Urinary bladder (tissue), 4 donors: Measurements from ENCODE around the gene MTHFS. TPM values are rescaled to one million over a fixed set of nuclear protein-coding genes. Genes with fewer than 3 reads are reported as not detected.

ENCODE experiments used
- DNase-seq: peaks from one replicate; pipeline ENCODE4 v3.0.0-alpha.2; 2015; ENCODE audit errors: extremely low spot score
- H3K27ac ChIP-seq: one replicate; pipeline ENCODE4 v1.5.1; 2013; ENCODE audit warnings: low read depth, mild to moderate bottlenecking, moderate library complexity
- H3K36me3 ChIP-seq: one replicate; pipeline ENCODE4 v1.6.1; 2013; ENCODE audit warnings: mild to moderate bottlenecking, moderate library complexity; ENCODE audit not compliant: insufficient read depth
- H3K4me1 ChIP-seq: one replicate; pipeline ENCODE4 v1.6.1; 2013; ENCODE audit warnings: mild to moderate bottlenecking, moderate library complexity; ENCODE audit not compliant: insufficient read depth
- H3K4me3 ChIP-seq: one replicate; pipeline ENCODE4 v1.5.1; 2013; ENCODE audit warnings: low read depth, low read length
- WGBS: extraction: QIAGEN DNeasy Blood & Tissue Kit; methylation state at CpG from one replicate; pipeline ENCODE4 v1.1.7; 2013; 5-methylcytosine and 5-hydroxymethylcytosine counted together
- polyA plus RNA-seq: library from polyadenylated mRNA; stranded (reverse); fragments of 200-250 nt; gene quantifications from one replicate; pipeline ENCODE4 v1.2.3, GENCODE V29; 2013
- total RNA-seq: library from RNA; depleted of rRNA; stranded (reverse); fragments of >200 nt; gene quantifications from one replicate; pipeline ENCODE4 v1.2.3, GENCODE V29; 2014
- donor health status: healthy with polysubstance abuse.
- donor health status: healthy.

Gene MTHFS
- total and polyA plus RNA-seq, 2 donors: 10.7 to 36.2 TPM

- Histone ChIP-seq H3K4me3 (no peak overlapping the region), H3K36me3 (peaks cover 3% of the 10 kb centered on the region), H3K4me1 (no peaks in the 10 kb centered on the region), H3K27ac (no peak overlapping the region)
- no peak for DNase-seq
These were observed 59.0 kb downstream of the MTHFS start for GRCh38 chr15:79837846-79838245.

GRCh38 chr15:79834495-79834894 lies 62.3 kb downstream of the MTHFS start:
- H3K4me1 ChIP-seq: no peaks in the 10 kb centered on the region
- H3K36me3 ChIP-seq: peaks cover 3% of the 10 kb centered on the region
- DNase-seq: no peak
- no peak overlapping the region for H3K4me3 ChIP-seq
- WGBS: 78% methylated on average over 4 of the region's 4 CpGs
- no peak overlapping the region for H3K27ac ChIP-seq

DNA sequence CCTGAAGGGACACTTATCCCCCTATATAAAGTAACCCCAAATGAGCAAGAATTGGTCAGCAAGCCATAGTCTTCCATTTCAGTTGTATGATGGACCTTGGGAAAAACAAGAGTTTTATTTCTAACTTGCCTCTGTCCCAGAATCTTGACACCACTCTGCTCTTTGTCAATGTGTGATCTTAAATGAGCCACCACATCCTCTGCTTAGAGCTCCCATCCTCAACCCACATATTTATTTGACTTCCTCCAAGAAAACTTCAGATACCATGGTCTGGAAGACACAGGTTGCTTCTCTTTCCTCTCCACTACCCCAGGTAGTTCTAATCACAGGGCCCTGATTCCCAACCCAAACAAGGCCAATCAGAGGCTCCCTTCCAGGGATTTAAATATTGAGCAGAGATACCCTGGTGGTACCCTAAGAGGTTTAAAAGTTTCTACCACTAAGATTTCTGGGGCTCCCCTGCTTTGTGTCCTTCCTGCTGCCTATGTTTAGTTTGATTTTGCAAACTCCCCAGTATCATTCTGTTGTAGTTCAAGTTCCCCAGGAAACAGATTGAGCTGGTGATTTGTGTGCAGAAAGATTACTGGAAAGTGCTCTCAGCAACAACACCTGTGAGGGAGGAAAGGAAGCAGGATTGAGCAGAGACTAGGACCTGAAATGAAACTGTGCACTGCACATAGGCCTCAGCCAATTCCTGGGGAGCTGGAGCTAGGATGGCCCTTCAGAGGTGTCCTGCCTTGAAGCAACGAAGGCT lies 64.3 kb downstream of the MTHFS start:
- no peak overlapping the region for H3K27ac ChIP-seq
- WGBS: 95% methylated on average over 1 of the region's 1 CpG

DNA sequence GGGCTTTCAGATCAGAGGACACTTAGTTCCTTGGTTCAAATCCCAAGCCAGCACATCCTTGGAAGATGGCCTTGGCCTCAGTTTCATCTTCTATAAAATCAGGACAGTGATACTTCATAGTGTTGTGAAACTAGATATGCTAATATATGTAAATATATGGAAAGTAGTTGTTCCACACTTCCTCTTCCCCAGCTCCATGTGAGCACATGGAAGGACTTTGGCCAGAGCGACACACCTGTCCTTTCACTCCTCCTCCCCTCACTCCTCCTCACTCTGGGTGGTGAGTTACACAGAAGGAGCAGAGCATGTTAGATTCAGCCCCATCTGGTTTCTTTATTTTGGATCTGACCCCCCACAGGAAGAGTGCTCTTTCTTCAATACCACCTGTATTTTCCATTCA lies 65.2 kb downstream of the MTHFS start:
- Histone ChIP-seq H3K36me3 (peaks cover 1% of the 10 kb centered on the region), H3K4me1 (no peaks in the 10 kb centered on the region), H3K4me3 (no peak overlapping the region), H3K27ac (no peak overlapping the region)
- no peak for DNase-seq
- 100% methylated on average over 1 of the region's 1 CpG for WGBS

More for the DNA sequence above, 64.3 kb downstream of the MTHFS start:
- Histone ChIP-seq H3K36me3 (peaks cover 1% of the 10 kb centered on the region), H3K4me1 (no peaks in the 10 kb centered on the region), H3K4me3 (no peak overlapping the region)
- DNase-seq: no peak

GRCh38 chr15:79829950-79830349 lies 66.9 kb downstream of the MTHFS start:
- Histone ChIP-seq H3K27ac (no peak overlapping the region), H3K4me3 (no peak overlapping the region)

DNA sequence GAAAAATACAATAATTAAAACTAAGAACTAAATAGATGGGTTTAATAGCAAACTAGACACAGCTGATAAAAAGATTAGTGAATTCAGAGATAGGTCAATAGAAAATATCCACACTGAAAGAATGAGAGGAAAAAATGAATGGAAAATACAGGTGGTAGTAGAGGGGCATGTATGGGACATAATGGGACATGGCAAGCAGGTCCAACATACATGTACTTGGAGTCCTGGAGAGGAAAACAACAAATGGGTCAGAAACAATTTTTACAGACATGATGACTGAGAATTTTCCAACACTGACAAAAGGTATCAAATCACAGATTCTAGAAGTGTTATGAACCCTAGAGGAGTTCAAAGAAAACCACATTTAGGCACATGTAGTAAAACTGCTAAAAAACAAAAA lies 68.4 kb downstream of the MTHFS start:
- Histone ChIP-seq H3K27ac (no peak overlapping the region), H3K4me3 (no peak overlapping the region), H3K36me3 (no peaks in the 10 kb centered on the region), H3K4me1 (no peaks in the 10 kb centered on the region)
- DNase-seq: no peak

More at GRCh38 chr15:79829950-79830349, 66.9 kb downstream of the MTHFS start:
- no peak for DNase-seq
- H3K36me3 ChIP-seq: no peaks in the 10 kb centered on the region
- no peaks in the 10 kb centered on the region for H3K4me1 ChIP-seq
- WGBS: 92% methylated on average over 14 of the region's 14 CpGs

- Histone ChIP-seq H3K4me1 (no peaks in the 10 kb centered on the region), H3K27ac (no peak overlapping the region), H3K4me3 (no peak overlapping the region), H3K36me3 (no peaks in the 10 kb centered on the region)
- no peak for DNase-seq
- 82% methylated on average over 1 of the region's 1 CpG for WGBS
These were observed 70.0 kb downstream of the MTHFS start for GRCh38 chr15:79826800-79827199.

GRCh38 chr15:79824136-79824701 lies 72.6 kb downstream of the MTHFS start:
- Histone ChIP-seq H3K27ac (no peak overlapping the region), H3K4me1 (no peaks in the 10 kb centered on the region), H3K4me3 (no peak overlapping the region), H3K36me3 (no peaks in the 10 kb centered on the region)
- WGBS: 45% methylated on average over 9 of the region's 9 CpGs
- DNase-seq: no peak

- Histone ChIP-seq H3K4me3 (no peak overlapping the region), H3K4me1 (no peaks in the 10 kb centered on the region), H3K27ac (no peak overlapping the region), H3K36me3 (no peaks in the 10 kb centered on the region)
- no peak for DNase-seq
- WGBS: 90% methylated on average over 2 of the region's 2 CpGs
These were observed 76.0 kb downstream of the MTHFS start for GRCh38 chr15:79820820-79821219.

- no peaks in the 10 kb centered on the region for H3K36me3 ChIP-seq
- DNase-seq: no peak
These were observed 76.6 kb downstream of the MTHFS start for GRCh38 chr15:79820176-79820575.

GRCh38 chr15:79816571-79816970 lies 80.2 kb downstream of the MTHFS start:
- Histone ChIP-seq H3K4me1 (no peaks in the 10 kb centered on the region), H3K27ac (no peak overlapping the region)

More at GRCh38 chr15:79820176-79820575, 76.6 kb downstream of the MTHFS start:
- Histone ChIP-seq H3K4me3 (no peak overlapping the region), H3K4me1 (no peaks in the 10 kb centered on the region), H3K27ac (no peak overlapping the region)

DNA sequence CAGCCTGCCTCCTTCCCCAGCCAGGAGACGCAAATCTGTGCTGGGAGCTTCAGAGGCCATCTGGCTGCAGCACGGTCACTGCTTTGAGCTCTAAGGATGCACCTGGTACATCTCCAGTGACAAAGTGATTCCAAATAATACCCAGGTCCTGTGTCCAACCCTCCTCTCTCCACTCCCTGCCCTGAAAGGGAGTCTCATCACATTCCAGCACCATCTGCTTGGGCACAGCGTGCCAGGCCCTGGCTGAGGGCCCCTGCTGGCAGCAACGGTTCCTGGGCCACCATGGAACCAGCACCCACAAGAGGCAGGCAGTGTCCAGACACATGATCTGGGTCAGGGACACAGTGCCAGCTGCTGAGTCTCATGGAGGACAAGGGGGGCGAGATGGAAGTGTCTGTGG lies 81.3 kb downstream of the MTHFS start:
- no peak overlapping the region for H3K27ac ChIP-seq
- H3K4me3 ChIP-seq: no peak overlapping the region
- no peaks in the 10 kb centered on the region for H3K4me1 ChIP-seq
- 85% methylated on average over 5 of the region's 5 CpGs for WGBS
- H3K36me3 ChIP-seq: no peaks in the 10 kb centered on the region
- DNase-seq: no peak

More at GRCh38 chr15:79816571-79816970, 80.2 kb downstream of the MTHFS start:
- no peak for DNase-seq
- Histone ChIP-seq H3K36me3 (no peaks in the 10 kb centered on the region), H3K4me3 (no peak overlapping the region)
- WGBS: 76% methylated on average over 6 of the region's 6 CpGs

DNA sequence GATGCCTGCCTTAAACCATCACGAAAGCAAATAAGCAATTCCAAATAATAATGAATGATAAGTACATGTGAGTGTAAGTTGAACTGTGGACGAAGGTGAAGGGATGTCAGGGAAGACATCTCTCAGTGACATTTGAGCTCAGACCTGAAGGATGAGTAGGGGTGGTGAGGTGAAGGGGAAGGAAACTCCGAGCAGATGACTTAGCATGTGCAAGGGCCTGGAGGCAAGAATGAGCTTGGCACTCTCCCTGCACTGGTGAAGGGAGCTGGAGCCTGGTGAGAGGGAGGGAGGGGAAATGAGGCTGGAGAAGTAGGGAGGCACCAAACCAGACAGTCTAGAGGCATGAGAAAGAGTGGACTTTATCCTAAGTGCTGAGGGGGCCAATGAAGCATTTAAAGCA lies 84.3 kb downstream of the MTHFS start:
- WGBS: 62% methylated on average over 3 of the region's 3 CpGs
- Histone ChIP-seq H3K27ac (no peak overlapping the region), H3K4me1 (no peaks in the 10 kb centered on the region), H3K36me3 (no peaks in the 10 kb centered on the region), H3K4me3 (no peak overlapping the region)
- DNase-seq: no peak
